GDM1 (cell line): ENCODE data around the gene PLEKHG3.

ENCODE experiments used
- DNase-seq: peaks from one replicate; lab custom pipeline; 2025; lab: John Stamatoyannopoulos, UW

Gene PLEKHG3

GRCh38 chr14:64727551-64728071 lies 23.4 kb downstream of the PLEKHG3 start:
- no peak for DNase-seq

DNA sequence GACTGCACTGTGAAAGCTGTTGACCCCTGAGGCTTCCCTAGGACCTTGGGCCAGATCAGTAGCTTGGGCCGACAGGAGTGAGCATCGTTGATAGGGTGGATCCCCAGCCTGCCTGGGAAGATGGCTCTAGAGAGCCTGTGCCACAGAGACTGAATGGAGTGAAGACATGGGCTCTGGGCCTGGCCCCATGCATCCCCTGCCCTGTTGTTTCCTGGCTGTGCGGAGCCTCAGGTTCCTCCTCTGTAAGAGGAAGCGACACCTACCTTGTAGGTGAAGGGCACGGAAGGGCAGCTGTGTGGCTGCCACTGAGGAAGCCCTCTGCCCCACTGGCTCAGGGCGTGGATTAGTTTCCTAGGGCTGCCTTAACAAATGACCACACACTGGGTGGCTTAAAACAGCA lies 23.9 kb downstream of the PLEKHG3 start:
- DNase-seq: no peak

DNA sequence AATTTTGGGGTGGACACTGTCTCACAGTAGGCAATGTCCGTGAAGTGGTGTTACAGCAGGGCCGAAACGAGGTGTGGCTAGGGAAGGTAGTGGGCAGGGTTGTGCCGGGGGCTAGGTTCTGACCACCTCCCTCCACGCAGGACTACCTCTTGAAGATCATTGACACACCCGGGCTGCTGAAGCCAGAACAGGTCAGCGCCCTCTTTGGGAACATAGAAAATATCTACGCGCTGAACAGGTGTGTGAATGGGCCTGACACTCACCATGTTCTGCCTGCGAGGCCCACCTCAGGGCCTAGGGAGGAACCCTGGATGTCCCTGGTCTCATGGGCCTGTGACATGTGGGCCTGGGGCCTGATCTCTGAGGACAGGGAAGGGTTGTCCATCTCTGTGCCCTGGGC lies 24.6 kb downstream of the PLEKHG3 start:
- DNase-seq: no peak

- DNase-seq: no peak
Measured at GRCh38 chr14:64729386-64730060, 25.3 kb downstream of the PLEKHG3 start.

DNA sequence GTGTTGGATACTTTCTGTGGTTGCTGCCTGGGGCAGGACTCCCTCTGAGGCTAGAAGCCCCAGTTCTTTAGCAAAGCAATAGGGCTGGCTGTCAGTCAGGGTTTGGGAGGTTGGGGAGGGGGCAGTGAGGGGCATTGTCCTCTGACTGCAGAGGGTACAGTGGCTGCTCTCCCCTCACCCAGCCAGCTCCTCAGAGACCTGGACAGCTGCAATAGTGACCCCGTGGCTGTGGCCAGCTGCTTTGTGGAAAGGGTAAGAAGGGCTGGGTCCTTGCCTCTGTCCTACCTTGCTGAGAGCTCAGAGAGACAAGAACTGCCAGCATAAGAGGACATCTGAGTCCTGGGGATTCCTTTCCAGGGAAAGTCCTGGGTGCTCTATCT lies 25.8 kb downstream of the PLEKHG3 start:
- no peak for DNase-seq

DNA sequence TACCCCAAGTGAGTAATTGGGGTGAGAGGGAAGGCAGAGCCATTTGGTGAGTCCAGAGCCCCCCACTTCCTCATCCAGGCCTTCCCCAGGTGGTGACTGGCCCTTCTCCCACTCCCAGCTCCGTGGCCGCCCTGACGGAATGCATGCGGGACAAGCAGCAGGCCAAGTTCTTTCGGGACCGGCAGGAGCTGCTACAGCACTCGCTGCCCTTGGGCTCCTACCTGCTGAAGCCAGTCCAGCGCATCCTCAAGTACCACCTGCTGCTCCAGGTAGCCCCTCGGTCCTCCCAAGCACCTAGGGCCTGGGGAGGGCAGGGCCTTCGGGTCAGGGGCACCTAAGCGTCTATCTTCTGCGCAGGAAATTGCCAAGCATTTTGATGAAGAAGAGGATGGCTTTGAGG lies 26.5 kb downstream of the PLEKHG3 start:
- no peak for DNase-seq

- DNase-seq: no peak
Measured at GRCh38 chr14:64731141-64731581, 26.9 kb downstream of the PLEKHG3 start.

DNA sequence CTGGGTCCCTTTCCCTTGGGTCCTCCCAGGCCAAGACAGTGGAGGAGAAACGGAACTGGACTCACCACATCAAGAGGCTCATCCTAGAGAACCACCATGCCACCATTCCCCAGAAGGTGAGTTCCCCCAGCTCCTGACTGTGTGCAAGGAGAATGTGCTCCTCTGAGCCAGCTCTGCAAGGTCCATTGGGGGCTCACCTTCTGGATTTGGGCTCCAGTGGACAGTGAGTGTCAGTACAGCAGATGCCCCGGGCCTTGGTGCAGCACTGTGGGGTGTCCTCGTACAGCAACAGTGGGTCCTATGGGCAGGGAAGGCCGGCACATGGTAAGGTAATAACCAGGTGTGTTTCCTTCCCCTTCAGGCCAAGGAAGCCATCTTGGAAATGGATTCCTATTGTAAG lies 27.8 kb downstream of the PLEKHG3 start:
- DNase-seq: no peak

GRCh38 chr14:64732536-64733120 lies 28.4 kb downstream of the PLEKHG3 start:
- DNase-seq: no peak

DNA sequence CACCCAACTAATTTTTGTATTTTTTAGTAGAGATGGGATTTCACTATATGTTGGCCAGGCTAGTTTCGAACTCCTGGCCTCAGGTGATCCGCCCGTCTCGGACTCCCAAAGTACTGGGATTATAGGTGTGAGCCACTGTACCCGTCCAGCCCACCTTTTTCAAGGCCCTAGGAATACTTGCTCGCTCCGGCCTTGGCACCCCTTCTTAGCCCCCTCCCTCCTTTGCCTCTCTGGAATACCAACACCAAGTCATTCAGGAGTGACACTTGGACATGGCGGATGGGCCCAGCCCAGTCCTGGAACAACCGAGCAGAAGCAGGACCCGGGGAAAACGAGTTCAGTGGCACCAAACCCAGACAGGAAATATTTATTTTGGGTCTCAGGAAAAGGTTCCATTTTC lies 29.1 kb downstream of the PLEKHG3 start:
- DNase-seq: no peak

- DNase-seq: no peak
Measured at GRCh38 chr14:64733899-64734298, 29.7 kb downstream of the PLEKHG3 start.

- DNase-seq: no peak
Measured at GRCh38 chr14:64734990-64735389, 30.8 kb downstream of the PLEKHG3 start.

- no peak for DNase-seq
Measured at GRCh38 chr14:64736271-64737169, 32.3 kb downstream of the PLEKHG3 start.

DNA sequence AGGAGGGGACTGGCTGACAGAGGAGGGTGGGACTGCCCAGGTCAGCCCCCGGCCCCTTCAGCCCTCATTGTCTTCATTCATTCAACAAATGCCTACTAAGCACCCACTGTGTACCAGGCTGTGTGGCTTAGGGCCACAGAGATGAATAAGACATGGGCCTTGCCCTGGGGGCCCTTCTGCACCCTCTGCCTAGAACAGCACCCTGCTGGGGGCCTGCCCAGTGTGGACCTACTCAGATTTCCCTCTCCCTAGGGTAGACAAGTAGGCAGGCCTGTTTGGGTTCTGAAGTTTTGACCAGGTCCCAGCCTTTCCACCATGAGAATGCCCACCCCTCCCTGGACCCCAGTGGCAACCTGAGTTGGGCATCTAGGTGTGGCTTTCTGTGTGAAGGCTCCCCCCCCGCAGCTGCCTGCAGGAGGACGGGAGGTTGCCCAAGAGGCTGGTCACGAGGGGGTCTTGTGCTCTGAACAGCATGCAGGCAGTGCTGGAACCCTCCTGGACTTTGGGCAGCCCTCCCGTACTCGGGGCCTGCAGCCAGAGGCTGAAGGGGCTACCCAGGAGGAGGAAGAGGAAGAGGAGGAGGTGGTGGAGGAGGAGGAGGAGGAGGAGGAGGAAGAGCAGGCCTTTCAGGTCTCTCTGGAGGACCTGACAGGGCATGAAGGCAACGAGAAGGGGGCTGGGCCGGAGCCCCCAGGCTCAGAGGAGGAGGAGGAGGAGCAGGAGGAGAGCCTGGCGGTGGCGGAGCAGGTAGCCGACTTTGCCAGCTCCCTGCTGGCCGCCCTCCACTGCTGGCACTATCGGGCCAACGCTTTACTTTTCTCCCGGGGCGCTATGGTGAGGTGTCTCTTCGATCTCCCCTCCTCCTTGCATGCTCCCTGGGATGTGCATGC lies 33.4 kb downstream of the PLEKHG3 start:
- no peak for DNase-seq

- no peak for DNase-seq
Measured at GRCh38 chr14:64738281-64738804, 34.1 kb downstream of the PLEKHG3 start.

GRCh38 chr14:64741200-64741599 lies 37.0 kb downstream of the PLEKHG3 start:
- DNase-seq: no peak

- no peak for DNase-seq
Measured at GRCh38 chr14:64741961-64742360, 37.7 kb downstream of the PLEKHG3 start.

GRCh38 chr14:64743061-64743460 lies 38.8 kb downstream of the PLEKHG3 start:
- no peak for DNase-seq

DNA sequence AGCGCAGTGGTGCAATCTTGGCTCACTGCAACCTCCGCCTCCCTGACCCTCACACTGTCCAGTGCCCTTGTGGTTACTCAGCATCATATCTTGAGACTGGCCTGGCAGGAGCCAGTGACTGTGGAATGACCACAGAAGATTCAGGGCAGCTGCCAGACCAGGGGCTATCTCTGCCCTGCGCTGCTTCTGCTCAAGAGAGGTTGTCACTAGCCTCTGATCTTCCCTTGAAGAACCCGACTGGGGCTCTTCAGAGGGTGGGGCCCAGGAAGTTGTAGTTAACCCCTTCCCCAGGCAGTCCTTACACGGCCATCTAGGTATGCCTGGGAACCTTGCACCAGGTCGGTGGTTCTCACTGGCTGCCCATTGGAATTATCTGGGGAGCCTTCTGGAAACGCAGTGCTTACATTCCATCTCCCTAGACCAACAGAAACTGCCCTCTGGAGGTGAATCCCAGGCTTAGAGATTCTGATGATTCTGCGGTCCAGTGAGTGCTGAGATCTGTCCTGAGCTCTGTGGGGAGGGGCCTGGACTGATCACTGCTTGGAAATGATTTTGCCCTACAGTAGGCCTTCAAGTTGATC lies 41.4 kb downstream of the PLEKHG3 start:
- no peak for DNase-seq

DNA sequence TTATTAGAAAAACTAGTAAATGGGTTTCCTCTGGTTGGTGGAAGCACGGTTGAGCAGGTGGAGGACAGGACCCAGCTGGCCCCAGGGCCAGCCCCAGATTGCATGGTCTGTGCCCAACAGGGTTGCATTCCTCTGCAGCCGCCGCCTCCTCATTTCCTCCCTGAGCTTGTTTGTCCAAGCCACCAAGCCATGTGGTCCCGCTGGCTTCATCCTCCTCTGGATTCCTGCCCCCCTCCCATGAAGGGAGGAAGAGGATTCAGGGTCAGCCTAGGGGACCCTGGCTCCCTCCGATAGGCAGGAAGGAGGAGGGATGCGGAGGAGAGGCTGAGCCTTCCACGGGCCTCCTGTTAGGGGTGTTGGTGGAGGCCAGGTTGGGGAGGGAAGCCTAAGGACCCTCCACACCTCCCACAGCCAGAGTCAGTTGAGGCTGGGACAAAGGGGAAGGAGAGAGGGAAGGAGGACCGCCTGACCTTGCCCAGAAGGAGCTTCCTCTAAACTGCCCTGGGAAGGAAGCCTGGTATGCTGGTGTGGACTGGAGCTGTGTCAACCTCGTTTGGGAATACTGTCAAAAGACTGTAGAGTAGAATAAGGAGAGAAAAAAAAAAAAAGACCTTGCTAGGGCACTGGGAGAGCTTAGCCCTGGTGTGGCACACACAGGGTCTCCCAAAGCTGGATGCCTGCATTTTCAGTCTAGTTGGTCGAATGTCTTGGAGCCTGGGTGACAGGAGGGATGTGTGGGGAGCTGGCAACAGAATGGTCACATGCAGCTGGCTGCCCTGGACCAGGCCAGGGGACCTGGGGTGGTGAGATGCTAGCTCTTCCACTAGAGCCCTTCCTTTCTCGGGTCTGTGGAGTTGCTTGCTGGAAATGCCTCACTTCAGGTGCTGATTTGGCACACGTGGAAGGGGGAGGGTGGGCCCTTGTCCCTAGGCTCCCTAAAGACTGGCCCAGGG lies 42.4 kb downstream of the PLEKHG3 start:
- no peak for DNase-seq
